Head of caudate nucleus (tissue), 42 donors: ENCODE measurements around the gene ASB10.
A peak's percentile ranks its signal among the peaks of the same experiment; 100 is the strongest.

ENCODE experiments used
- DNase-seq, 42 donors: peaks; one replicate each; pipeline versions ENCODE4 v3.0.0 to v3.0.0-alpha.2; 2020 to 2021; ENCODE audit warnings: mixed read lengths in 7 of 42
- intact Hi-C: fragments of 100-400 bp; cut with DNase I; formaldehyde crosslinking; loops from one replicate; pipeline ENCODE4 v1.15.0; 2022

The ASB10 gene

GRCh38 chr7:151131592-151132293 is 55.3 kb downstream of the ASB10 start:
- DNase-seq, result peak; percentile 47 to 92 (median 82)
- intact Hi-C loops, result no loop called here

GRCh38 chr7:151131224-151131591 is 55.8 kb downstream of the ASB10 start:
- intact Hi-C loops, result no loop called here
- DNase-seq, result no peak

GRCh38 chr7:151130741-151131157 is 56.3 kb downstream of the ASB10 start:
- intact Hi-C loops, result no loop called here
- peak in 21 of 42 donors; percentile 26 to 80 (median 55) for DNase-seq

GRCh38 chr7:151129960-151130591 is 57.0 kb downstream of the ASB10 start:
- no peak for DNase-seq
- intact Hi-C loops, result no loop called here

DNA sequence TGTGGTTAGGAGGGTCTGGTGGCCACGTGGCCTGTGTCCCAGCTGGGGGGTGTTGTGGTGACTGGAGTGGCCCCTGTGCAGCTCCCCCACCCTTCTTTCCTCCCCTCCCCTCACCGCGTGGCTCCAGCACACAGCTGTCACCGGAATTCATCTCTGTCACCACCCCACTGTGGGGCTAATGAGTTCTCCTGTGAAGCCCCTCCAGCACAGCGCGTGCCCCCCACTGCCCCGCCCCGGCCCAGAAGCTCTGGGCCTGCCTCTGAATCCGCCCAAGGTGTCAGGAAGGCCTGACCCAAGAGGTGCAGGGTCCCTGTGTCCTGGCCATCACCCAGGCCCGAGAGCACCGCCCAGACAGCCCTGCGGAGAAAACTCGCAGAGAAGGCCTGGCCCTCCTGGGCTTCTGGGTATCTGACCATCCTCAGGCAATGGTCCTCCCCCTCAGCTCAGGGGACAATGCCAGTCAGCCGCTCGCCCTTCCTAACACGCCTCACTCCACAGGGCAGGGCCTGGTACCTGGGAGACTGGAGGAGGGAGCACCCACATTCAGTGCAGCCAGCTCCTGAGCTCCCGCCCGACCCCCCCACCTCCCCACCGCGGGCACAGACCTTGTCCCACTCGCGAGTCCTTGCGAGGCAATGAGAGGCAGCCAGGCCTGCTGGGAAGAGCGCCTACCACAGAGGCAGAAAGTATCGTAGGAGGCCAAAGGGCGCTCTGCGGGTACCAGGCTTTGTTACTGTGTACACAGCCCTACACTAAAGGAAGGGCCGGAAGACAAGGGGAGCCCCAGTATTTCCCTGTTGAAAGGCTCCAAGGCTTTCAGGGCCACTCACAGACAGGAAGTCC is 57.7 kb downstream of the ASB10 start:
- no peak for DNase-seq

DNA sequence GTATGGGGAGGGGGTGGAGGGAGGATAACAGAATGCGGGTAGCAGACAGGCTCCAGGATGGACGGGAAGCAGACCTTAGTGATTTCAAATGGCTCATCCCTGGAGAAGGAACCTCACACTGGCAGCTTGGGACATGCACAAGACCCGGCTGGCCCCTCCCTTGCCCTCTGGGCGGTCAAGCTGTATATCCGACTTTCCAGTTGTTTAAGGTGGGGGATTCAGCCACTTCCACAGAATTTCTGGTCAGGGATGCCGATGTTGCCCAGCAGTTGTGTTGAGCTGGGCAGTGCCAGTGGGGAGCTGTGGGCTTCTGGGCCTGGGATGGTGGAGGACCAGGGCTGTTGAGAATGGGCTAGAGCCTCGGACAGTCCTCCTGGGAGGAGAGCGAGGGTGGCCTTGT is 58.3 kb downstream of the ASB10 start:
- intact Hi-C loops, result no loop called here
- no peak for DNase-seq

More for the DNA sequence above, 57.7 kb downstream of the ASB10 start:
- intact Hi-C loops, result no loop called here

GRCh38 chr7:151128144-151128543 is 58.9 kb downstream of the ASB10 start:
- no peak for DNase-seq
- intact Hi-C loops, result no loop called here

- intact Hi-C loops, result no loop called here
- no peak for DNase-seq
Observed at GRCh38 chr7:151126491-151127137, 60.4 kb downstream of the ASB10 start.

GRCh38 chr7:151125846-151126481 is 61.1 kb downstream of the ASB10 start:
- peak in 21 of 42 donors; percentile 16 to 71 (median 44) for DNase-seq
- intact Hi-C loops, result no loop called here
